CD4-positive, alpha-beta T cell treated with Interferon alpha-2 for 1 hour (primary cell): Measurements from ENCODE around the gene GRAMD1B.

Experiments used
- DNase-seq, 2 donors: peaks; one replicate each; pipeline ENCODE4 v3.0.0-alpha.2; 2020 to 2022

Gene GRAMD1B

GRCh38 chr11:123478352-123478987 is 48.4 kb downstream of the GRAMD1B start:
- DNase-seq: peak; percentile 12 to 69

DNA sequence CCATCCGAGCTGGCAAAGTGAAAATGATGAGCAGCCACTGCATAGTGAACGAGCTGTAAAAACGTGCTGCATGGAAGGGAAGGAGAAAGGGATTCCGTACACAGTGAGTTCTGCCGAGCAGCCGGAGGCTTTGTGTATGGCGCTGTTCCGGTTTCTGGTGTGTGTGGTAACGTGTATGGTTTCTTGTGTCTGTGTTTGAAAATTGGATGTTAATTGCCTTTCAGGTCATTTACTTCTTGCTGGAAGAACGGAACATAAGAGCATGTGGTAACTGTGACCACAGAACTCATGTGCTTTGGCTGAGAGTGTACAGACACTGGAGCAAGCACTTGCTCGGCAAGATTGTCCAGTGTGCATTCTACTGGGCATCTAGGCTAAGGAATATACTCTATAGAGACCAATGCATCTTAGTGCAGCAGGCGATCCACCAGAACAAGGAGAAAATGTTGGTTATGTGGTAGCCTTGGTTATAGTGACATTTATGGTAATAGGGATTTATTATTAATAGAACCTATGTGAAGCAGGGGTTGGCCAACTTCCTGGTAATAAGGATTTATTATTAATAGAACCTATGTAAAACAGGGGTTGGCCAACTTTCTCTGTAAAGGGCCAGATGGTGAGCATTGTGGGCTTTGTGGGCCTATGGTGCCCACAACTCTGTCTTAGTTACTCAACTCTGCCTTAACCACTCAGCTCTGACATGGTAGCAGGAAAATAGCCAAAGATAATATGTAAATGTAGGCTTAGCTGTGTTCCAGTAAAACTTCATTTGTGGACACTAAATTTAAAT is 49.2 kb downstream of the GRAMD1B start:
- peak in 1 of 2 donors; percentile 21 for DNase-seq

DNA sequence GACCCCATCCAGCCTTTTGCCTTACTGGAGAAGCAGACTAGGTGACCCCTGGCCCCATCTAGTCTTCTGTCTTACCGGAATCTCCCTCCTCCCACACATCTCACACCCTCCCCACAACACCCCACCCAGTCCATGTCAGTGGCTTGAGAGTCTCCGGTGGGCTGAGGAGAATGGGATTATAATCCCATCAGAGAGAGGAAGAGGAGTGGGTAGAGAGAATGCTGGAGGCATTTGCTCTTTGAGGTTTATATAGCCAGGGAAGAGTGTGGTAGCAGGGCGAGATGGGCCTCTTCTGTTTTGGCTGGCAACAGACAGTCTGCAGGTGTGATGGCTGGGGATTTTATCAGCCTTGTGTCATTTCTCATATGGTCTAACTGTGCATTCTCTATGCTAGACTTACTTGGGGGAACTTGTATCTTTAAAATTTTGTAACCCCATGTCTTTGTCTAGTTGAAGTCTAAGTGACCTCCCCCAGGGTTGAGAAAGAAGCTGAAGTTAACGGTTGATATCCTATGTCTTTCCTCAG is 50.3 kb downstream of the GRAMD1B start:
- DNase-seq: no peak

DNA sequence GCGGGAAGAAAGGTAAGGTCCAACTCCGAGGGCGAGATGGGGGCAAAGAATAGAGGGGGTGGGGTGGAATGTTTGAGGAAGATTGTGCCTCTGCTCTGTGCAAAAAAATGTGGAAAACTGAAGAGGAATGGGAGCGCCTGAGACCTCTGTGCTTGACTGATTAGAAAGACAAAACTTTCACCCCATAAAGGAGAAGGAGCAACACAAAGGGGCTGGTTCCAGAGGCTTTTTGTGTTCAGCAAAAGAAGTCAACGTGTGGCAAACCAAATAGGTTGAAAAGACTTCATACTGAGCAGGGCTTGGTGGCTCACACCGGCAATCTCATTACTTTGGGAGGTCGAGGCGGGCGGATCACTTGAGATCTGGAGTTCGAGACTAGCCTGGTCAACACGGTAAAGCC is 50.8 kb downstream of the GRAMD1B start:
- DNase-seq: no peak

GRCh38 chr11:123481640-123482039 is 51.6 kb downstream of the GRAMD1B start:
- DNase-seq: no peak

DNA sequence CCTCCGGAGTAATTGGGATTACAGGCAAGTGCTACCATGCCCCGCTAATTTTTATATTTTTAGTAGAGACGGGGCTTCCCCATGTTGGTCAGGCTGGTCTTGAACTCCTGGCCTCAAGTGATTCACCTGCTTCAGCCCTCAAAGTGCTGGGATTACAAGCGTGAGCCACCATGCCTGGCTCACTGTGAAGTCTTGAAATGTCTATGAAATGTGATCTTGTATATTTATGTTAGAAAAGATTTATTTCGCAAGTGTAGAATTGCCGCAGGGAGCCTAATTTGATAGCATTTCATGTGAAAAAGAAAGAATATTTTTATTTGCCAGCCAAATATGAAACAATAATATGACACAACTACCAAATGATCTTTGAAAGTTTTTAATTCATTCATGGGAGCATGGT is 52.1 kb downstream of the GRAMD1B start:
- no peak for DNase-seq

GRCh38 chr11:123483058-123483457 is 53.0 kb downstream of the GRAMD1B start:
- DNase-seq: no peak

DNA sequence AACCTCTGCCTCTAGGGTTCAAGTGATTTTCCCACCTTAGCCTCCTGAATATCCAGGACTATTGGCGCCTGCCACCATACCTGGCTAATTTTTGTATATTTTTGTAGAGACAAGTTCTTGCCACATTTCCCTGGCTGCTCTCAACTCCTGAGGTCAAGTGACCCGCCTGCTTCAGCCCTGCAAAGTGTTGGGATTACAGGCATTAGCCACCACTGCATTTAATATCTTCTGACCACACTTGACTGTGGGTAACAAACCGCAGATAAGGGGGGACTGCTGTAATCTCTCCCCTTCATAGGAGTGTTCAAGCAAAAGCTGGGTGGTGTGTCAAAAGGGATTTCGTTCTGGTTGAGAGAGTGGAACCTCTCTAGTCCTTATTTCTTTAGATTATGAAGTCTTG is 53.4 kb downstream of the GRAMD1B start:
- no peak for DNase-seq

GRCh38 chr11:123484448-123484847 is 54.4 kb downstream of the GRAMD1B start:
- no peak for DNase-seq

DNA sequence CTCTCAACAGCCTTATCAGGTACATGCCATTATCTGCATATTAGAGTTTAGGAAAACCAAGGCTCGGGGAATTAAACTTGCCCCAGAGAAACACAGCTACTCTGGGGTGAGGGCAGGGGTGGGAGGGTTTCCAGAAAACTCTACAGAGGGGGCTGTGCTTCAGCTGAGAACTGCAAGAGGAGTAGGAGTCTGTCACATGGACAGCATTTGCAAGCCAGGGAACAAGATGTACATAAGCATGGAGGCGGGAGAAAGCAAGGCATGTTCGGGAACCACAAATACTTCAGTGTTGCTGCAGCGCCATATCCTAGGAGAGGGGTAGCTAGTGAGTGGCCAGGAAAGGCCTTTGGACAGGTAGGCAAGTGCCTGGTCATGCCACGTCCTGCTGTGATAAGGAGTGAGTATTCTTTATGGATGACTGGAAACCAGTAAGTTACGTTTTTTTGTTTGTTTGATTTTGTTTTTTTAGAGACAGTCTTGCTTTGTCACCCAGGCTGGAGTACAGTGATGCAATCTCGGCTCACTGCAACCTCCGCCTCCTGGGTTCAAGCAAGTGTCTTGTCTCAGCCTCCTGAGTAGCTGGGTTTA is 57.2 kb downstream of the GRAMD1B start:
- DNase-seq: no peak

DNA sequence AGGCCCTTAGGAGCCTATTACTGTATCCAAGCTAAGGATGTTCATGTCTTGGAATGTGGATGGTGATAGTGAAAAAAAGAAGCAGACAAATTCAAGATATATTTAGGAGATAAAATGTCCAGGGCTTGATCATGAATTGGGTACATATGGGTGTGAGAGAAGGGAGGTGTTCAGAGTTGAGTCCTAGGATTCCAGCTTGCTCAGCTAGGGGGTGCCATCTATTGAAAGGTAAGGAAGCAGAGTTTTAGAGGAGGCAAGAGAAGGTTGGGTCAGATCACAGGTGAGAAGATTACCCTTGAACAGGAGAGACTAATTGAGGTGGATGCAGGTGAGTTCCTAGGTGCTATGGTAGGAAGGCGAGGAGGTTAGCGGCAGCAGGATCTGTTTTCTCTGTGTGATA is 60.5 kb downstream of the GRAMD1B start:
- DNase-seq: no peak

DNA sequence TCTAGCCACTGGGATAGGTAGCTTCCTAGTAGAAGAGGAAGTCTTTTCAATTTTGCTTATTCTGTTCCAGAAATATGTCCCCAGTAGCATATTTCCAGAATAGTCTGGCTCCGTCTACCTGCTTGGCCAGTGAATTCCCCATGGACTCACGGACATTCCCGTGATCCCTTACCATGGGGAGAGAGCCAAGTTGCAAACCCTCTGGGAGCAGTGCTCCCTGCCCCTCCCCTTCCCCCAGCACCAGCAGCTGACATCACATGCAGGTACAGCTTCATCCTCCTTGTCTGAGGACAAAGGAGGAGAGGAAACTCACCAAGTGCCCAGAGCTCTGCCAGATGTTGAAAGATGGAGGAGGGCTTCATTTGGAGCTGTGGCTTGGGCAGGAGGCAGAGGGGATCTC is 61.2 kb downstream of the GRAMD1B start:
- no peak for DNase-seq

GRCh38 chr11:123493349-123494063 is 63.4 kb downstream of the GRAMD1B start:
- DNase-seq: no peak

DNA sequence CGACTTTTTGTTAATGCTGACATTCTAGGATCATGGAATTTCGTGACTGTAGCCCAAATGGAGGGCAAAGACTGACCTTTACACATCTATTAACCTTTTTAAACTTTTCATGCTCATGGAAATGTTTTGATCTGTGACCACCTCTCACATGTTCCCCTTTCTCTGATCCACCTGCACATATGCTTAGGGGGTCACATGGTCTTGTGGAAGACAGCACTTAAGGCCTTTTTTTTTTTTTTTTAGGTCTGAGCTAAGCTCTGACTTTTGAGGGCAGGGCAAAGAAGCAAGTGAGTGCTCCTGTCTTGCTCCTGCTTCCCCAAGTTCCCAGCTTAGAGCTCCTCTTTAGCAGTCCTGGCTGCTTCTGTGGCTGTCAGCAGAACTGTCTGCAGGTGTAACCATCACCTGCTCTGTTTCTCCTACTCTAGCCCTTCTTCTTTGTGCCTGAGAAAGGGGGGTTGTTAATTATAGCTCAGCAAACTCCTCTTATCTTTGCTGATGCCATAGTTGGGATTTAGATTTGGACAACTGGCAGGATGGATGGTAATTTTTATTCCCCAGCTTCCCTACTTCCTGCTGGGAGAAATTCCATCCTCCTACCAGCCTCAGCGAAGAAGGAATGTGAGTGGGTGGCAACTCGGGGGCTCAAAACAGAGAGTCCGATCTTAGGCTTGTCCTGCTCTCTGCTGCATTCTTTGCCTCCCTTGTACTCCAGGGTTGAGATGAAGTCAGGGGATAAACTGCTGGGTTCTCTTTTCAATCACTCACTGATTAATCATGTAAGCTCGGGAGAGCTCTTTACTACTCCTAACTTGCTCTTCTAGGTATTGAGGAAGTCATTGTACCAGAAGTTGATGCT is 64.4 kb downstream of the GRAMD1B start:
- no peak for DNase-seq

GRCh38 chr11:123504401-123504800 is 74.3 kb downstream of the GRAMD1B start:
- no peak for DNase-seq

DNA sequence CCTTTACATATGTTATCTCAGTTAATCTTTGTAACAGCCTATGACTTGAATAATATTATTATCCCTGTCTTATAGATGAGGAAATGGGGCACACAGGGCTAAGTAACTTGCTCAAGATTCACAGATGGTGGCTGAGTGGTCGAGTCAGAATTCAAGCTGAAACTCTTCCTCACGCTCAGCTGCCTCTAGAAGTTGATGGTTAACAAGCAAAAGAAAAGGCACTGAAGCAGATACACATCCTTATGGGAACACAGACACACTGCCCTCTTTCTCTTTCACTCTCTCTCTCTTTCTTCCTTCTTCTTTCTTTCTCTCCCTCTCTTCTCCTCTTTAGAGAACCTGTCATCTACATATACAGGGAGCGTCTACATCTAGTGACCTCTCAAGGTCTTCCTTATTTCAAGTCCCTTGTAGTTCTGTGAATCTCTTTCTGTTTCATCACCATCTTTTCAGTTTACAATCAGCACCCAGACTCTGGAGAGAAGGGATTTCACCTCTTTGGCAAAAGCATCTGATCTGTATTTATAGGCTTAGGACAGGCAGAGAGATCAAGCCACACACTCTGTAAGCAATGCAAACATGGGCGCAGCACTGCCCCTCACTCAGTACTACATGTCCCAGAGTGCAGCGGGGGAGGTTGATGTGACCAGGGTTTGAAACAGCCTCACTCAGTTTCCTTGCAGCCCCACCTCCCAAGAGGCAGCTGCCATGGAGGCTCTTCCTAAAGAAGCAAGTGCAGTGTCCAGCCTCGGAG is 75.7 kb downstream of the GRAMD1B start:
- DNase-seq: no peak

DNA sequence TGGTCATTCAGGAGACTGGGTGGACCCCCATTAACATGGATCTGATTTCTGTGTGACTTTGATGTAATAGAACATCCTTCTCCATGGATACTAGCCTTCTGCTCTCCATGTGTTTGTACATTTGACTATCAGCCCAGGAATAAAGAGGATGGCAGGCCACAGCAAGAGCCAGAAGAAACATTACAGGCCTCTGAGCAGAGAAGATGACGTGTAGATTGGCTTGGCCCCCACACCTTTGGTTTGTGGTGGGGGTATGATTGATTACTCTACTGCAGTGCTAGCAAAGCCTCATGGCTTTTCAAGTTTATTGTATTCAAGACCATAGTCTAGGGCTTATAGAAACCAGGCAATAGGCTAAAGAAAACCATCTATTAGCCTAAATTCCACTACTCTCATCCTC is 77.0 kb downstream of the GRAMD1B start:
- no peak for DNase-seq

DNA sequence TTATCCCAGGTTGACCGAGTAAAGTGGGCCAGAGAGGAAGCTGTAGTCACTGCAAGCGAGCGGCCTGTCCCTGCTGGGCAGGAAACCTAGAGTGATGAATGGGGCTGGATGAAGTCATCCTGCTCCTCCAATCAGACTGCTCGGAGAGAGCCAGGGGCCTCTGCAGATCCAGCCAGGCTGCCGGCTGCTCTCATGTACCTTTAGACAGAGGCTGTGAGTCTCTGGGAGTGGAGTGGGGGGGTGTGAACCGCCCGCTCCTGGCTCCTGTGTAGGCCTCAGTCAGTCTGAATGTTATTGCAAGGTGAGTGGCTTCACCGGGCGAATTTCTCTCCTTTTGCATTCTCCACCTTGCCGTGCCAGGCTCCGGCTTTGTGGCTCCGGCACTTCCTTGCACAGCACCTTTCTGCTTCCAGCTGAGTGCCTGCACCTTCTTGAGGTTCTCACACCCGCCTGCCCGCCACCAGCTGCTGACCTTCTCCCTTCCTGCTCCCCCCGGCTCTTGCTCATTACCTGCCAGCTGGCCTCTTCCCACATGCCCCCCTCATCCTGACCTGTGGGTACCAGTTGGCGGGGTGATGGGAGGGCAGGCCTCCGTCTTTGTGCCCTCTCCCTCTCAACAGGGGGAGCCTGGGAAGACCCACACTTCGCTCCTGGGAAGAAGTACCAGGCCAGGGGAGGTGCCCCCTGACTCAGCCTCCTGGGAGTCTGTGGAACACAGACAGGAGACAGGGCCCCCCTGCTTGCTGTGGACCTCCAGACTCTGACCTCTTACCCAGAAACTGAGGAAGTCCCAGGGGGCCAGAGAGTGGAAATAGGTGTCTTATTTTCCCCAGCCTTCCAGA is 79.9 kb downstream of the GRAMD1B start:
- DNase-seq: no peak

DNA sequence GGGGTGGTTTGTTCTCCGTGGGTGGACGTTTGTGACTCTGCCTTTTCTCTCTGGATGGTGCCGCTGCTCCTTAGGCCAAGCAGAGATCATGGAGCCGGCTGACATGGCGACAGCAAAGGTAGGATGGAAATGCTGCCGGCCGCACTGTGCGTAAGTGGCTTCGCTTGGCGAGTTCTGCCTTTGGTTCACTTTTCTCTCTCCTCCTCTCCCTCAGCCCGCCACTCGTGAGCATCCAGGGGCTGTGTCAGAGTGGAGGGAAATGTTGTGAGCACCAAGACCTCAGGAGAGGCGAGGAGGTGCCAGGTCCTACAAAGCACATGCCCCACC is 80.5 kb downstream of the GRAMD1B start:
- no peak for DNase-seq

- peak; percentile 63 to 65 for DNase-seq
Observed at GRCh38 chr11:123511037-123511870, 81.2 kb downstream of the GRAMD1B start.
